HG03457 (cell line): ENCODE data around the gene COL10A1.

Source experiments
- ATAC-seq: cut with Tn5 transposase; IDR thresholded peaks from one replicate; pipeline ENCODE4 v1.9.1; 2021; ENCODE audit warnings: moderate number of reproducible peaks; ENCODE audit not compliant: unreplicated experiment

The COL10A1 gene

GRCh38 chr6:116088946-116089345, 37.0 kb downstream of the COL10A1 start:
- no peak for ATAC-seq

DNA sequence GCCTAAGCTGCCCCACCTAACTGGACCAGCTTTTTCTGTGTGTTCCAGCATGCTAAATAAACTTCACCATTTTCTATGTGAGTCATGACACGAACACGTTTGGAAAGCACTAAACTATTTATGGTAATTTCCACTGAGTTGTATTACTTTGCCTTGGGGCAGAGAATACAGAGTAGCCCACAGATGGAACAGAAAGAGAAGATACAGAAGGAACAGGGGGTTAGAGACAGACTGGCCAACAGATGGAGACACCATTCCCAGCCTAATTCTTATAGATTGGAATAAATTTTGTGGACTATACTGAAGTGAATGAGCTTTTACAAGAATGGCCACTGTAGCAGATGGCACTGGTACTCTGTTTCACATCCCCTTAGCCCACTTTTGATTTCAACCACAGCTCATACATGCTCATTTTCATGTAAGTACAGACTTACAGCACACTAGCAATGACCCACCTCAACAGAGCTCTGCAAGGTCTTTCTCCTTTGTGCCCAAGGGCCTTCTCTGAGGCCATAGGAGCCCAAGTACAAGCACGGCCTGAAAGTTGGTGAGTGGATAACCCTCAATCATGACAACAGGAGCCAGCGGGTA, 38.4 kb downstream of the COL10A1 start:
- ATAC-seq: peak; percentile 91

DNA sequence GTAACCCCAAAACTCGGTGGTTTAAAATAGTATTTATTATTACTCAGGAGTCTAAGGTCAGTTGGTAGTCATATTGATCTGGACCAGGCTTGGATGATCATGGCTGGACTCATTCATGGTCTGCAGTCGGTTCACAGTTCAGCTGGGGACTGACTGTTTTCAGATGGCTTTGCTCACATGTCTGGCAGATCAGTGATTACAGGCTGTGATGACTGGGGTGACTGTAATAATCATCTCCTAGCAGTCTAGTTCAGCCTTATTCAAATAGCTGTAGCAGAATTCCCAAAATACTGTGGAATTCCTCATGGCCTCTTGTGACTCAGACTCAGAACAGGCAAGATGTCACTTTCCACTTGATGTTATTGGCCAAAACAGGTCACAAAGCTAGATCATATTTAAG, 41.6 kb downstream of the COL10A1 start:
- no peak for ATAC-seq

- ATAC-seq: no peak
These were observed 42.9 kb downstream of the COL10A1 start for GRCh38 chr6:116083052-116083451.

DNA sequence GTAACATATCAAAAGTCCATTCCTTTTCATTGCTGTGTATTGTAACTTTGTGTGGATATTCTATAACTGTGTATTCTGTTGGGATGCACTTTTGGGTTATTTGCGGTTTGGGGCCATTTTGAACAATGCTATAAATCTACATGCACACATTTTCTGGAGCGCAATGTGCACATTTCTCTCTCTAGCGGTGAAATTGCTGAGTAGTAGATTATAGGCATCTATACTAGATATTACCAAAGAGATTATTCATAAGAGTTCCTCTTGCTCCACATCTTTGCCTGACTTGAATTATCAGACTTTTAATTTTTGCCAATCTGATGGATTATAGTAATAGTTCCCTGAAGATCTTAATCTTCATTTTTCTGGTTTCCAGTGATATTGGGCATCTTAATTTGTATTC, 47.0 kb downstream of the COL10A1 start:
- no peak for ATAC-seq

DNA sequence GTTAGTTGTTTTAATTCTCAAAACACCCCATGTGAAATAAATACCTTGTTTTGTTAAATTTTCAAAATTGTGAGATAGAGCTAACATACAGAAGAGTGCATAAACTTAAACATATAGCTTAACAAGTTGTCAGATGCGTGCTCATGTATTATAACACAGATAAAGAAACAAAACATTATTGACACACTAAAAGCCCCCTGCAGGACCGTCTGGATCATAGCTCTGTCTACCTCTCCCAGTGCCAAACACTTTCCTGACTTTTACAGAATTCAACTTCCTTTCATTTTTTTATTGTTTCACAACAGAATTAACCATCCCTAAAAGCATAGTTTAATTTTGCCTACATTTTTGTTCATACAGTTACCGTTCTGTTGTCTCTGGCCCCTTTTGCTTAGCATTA, 47.4 kb downstream of the COL10A1 start:
- no peak for ATAC-seq

- ATAC-seq: no peak
These were observed 51.1 kb downstream of the COL10A1 start for GRCh38 chr6:116074732-116075390.

DNA sequence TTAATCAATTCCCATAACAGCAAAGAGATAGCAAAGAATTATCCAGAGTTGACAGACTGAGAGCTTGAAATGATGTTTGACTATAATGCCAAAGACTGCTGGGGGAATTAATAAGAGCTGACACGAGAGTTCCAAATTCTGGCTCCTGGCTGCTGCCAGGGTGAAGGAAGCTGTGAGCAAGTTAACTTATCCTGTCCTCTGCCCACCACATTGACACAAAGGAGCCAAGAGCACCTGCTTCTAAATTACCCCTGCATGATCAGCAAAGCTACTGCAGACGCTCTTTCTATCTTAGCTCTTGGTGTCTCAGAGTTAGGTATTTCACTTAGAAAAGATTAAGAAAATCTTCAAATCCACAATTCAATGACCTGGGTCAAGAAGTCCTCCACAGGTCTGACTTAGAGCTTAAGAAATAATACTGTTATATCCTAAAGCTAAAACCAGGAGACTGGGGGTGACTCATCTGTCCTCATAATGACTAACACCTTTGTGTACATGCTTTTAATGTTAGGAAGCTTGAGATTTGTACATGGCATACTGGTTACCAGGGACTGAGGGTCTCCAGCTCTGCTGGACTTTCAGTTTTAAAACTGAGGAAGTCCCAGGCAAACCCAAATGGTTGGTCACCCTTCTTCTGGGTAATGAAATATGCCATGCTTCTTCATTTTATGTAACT, 52.0 kb downstream of the COL10A1 start:
- ATAC-seq: no peak

DNA sequence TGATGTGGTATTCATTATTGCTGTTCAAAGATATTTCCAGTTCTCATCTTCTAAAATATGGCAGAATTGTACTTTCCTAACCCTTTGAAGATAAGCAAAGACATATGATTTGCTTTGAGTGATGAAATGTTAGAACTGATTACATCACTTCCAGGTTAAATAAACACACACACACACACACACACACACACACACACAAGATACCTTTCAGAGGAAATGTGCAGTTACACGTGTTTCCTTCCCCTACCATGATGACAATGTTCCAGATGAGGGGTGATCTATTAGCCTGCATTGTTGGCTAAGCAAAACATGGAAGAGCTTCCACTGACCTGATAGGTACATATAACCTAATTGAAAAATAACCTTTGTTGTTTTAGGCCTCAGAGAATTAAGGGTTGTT, 53.6 kb downstream of the COL10A1 start:
- no peak for ATAC-seq

DNA sequence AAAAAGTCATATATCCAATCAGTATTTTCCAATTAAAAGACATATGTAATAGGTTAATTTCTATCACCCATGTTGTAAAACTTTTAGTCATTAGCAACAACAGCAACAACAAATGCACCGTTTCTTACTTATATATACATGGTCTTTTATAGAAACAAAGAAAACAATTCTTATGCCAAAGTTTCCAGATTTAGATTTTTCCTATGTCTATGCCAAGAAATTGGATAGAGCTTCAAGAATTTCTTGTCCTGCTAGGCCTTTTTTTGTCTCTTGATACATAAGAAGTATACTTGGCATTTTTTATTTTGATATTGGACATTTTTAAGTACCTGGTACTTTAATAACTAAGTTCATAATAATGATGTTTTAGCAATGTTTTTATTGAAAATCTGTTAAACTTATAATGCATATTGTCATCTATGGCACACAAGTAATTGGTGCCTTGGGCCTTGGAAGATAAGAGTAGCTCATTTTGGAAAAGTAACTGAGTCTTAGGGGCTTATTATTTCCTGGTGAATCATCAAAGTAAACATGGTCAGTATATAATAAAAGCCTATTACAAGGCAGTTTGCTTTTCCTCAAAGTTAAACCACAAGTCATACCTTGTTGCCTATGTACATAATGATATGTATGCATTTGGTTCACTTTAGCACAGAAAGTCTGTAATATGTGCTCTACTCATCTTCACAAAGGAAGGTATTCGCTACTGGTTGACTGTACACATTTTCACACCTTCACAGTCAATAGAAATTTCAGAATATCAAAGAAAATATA, 55.1 kb downstream of the COL10A1 start:
- no peak for ATAC-seq

DNA sequence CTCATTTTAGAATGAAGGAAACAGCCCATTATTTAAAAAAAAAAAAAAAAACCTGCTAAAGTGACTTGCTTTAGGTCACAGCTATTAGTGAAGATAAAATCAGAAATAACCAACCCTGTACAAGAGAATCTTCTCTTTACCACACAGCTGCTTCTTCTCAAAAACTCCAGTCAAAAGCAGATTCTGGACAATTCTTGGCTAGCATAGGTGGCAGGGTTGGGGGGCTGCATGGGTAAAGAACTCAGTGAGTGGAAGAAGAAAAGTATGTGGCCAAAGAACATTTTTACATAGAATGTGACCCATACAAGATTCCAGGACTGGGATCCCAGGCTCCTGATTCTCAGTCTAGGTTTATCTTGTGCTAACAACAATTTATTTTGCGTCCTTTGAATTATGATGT, 55.8 kb downstream of the COL10A1 start:
- no peak for ATAC-seq
